IMR-90 (cell line): ENCODE results near the gene LYPD6B. TPM values are rescaled to one million over a fixed set of nuclear protein-coding genes. Genes with fewer than 3 reads are reported as not detected.

Experiments used
- ATAC-seq: fragments of 200-7000 bp; cut with Tn5 transposase; 2 replicates; pipeline ENCODE4 v1.9.1; 2020; ENCODE audit warnings: low read depth, mild to moderate bottlenecking, moderate library complexity
- BruUV-seq: library from RNA; stranded (reverse); fragments of 400-500 nt; replicated peaks from 2 replicates; lab custom pipeline; 2021; lab: Mats Ljungman, UMichigan
- CTCF ChIA-PET: fragments of 300-600 bp; formaldehyde crosslinking; extraction: SDS; loops from one replicate; lab custom pipeline; 2021; ENCODE audit warnings: antibody characterized with exemption; lab: Yijun Ruan, JAX
- POLR2A ChIA-PET: fragments of 300-600 bp; sonication (Branson Sonifier 250); formaldehyde crosslinking; loops from one replicate; lab custom pipeline; 2022; ENCODE audit warnings: antibody characterized with exemption; ENCODE audit not compliant: unreplicated experiment; lab: Charles Lee
- DNase-seq: peaks from one replicate; pipeline ENCODE4 v3.0.0; 2013
- H2AFZ ChIP-seq: replicated peaks from 2 replicates; pipeline ENCODE3; 2013; ENCODE audit warnings: low read length, mild to moderate bottlenecking; ENCODE audit not compliant: poor library complexity
- H2AK5ac ChIP-seq: 2 replicates; pipeline ENCODE4 v1.6.1; 2013; ENCODE audit warnings: low read depth, low read length, inconsistent platforms
- H2AK9ac ChIP-seq: replicated peaks from 2 replicates; pipeline ENCODE3; 2013; ENCODE audit warnings: mild to moderate bottlenecking, low read depth, low read length, moderate library complexity; ENCODE audit not compliant: poor library complexity
- H2BK120ac ChIP-seq: 2 replicates; pipeline ENCODE4 v1.6.1; 2013; ENCODE audit warnings: low read depth, low read length, inconsistent platforms
- H2BK15ac ChIP-seq: 3 replicates; pipeline ENCODE4 v1.6.1; 2013; ENCODE audit warnings: low read depth, low read length, inconsistent platforms
- H2BK20ac ChIP-seq: 2 replicates; pipeline ENCODE4 v1.6.1; 2013; ENCODE audit warnings: low read depth, mild to moderate bottlenecking, inconsistent platforms, low read length, moderate library complexity
- H2BK5ac ChIP-seq: 2 replicates; pipeline ENCODE4 v1.6.1; 2013; ENCODE audit warnings: mild to moderate bottlenecking, low read depth, low read length, inconsistent platforms; ENCODE audit not compliant: poor library complexity, severe bottlenecking
- H3K14ac ChIP-seq: replicated peaks from 2 replicates; pipeline ENCODE4 v1.6.1; 2013; ENCODE audit warnings: low read depth, low read length, inconsistent platforms
- H3K18ac ChIP-seq: 2 replicates; pipeline ENCODE4 v1.6.1; 2013; ENCODE audit warnings: low read depth, low read length, control low read depth
- H3K23ac ChIP-seq: 2 replicates; pipeline ENCODE4 v1.6.1; 2013; ENCODE audit warnings: low read depth, low read length, inconsistent platforms
- H3K27ac ChIP-seq: 2 replicates; pipeline ENCODE4 v1.5.1; 2013; ENCODE audit warnings: mild to moderate bottlenecking, control low read depth, low read length; ENCODE audit not compliant: insufficient read depth
- H3K27me3 ChIP-seq: 2 replicates; pipeline ENCODE4 v1.6.1; 2013; ENCODE audit warnings: low read length; ENCODE audit not compliant: control insufficient read depth, insufficient read depth
- H3K36me3 ChIP-seq: 2 replicates; pipeline ENCODE4 v1.6.1; 2013; ENCODE audit warnings: low read length, mixed read lengths; ENCODE audit not compliant: control insufficient read depth, insufficient read depth
- H3K4ac ChIP-seq: 2 replicates; pipeline ENCODE4 v1.6.1; 2013; ENCODE audit warnings: low read depth, low read length, inconsistent platforms
- H3K4me1 ChIP-seq: 2 replicates; pipeline ENCODE4 v1.6.1; 2013; ENCODE audit warnings: low read length, mixed read lengths; ENCODE audit not compliant: control insufficient read depth, insufficient read depth
- H3K4me2 ChIP-seq: 2 replicates; pipeline ENCODE4 v1.6.1; 2013; ENCODE audit warnings: low read depth, mild to moderate bottlenecking, control low read depth, low read length, moderate library complexity
- H3K4me3 ChIP-seq: 2 replicates; pipeline ENCODE4 v1.5.1; 2013; ENCODE audit warnings: low read depth, mild to moderate bottlenecking, control low read depth, low read length, moderate library complexity; ENCODE audit not compliant: insufficient read depth
- H3K56ac ChIP-seq: 2 replicates; pipeline ENCODE4 v1.6.1; 2013; ENCODE audit warnings: low read length, inconsistent platforms; ENCODE audit not compliant: insufficient read depth; ENCODE audit errors: extremely low read depth
- H3K79me1 ChIP-seq, 2 experiments: 2 replicates each; pipeline ENCODE4 v1.6.1; 2013; ENCODE audit warnings: low read length in 2 of 2, inconsistent platforms in 1 of 2, low read depth in 1 of 2
- H3K9ac ChIP-seq: 2 replicates; pipeline ENCODE4 v1.6.1; 2013; ENCODE audit warnings: low read depth, low read length, control low read depth
- H3K9me1 ChIP-seq: 2 replicates; pipeline ENCODE4 v1.6.1; 2013; ENCODE audit warnings: low read length, inconsistent platforms; ENCODE audit not compliant: insufficient read depth
- H3K9me3 ChIP-seq: 2 replicates; pipeline ENCODE4 v1.6.1; 2013; ENCODE audit warnings: low read length; ENCODE audit not compliant: control insufficient read depth, insufficient read depth
- H4K20me1 ChIP-seq: 2 replicates; pipeline ENCODE4 v1.6.1; 2013; ENCODE audit warnings: low read length, inconsistent platforms; ENCODE audit not compliant: insufficient read depth
- H4K5ac ChIP-seq: 2 replicates; pipeline ENCODE4 v1.6.1; 2013; ENCODE audit warnings: mild to moderate bottlenecking, low read depth, low read length, control low read depth
- H4K8ac ChIP-seq, 2 experiments: 2 replicates each; pipeline ENCODE4 v1.6.1; 2013; ENCODE audit warnings: low read depth in 2 of 2, low read length in 2 of 2, control low read depth in 1 of 2, inconsistent platforms in 1 of 2
- H4K91ac ChIP-seq: 2 replicates; pipeline ENCODE4 v1.6.1; 2013; ENCODE audit warnings: low read depth, low read length, inconsistent platforms; ENCODE audit not compliant: insufficient read depth
- BHLHE40 ChIP-seq: fragments of 150-350 bp; IDR thresholded peaks from 2 replicates; pipeline ENCODE4 v1.6.1; 2016; ENCODE audit warnings: mild to moderate bottlenecking, low read depth, low read length
- CEBPB ChIP-seq: IDR thresholded peaks from 2 replicates; pipeline ENCODE4 v1.6.1; 2012; ENCODE audit warnings: low read depth, low read length, improper control_type of control experiment
- CTCF ChIP-seq: conservative IDR thresholded peaks from 2 replicates; pipeline ENCODE4 v1.5.1; 2012; ENCODE audit warnings: mild to moderate bottlenecking, low read depth, low read length, improper control_type of control experiment
- FOS ChIP-seq: fragments of 150-350 bp; IDR thresholded peaks from 2 replicates; pipeline ENCODE4 v1.6.1; 2016; ENCODE audit warnings: low read depth, low read length
- MAFK ChIP-seq: IDR thresholded peaks from 2 replicates; pipeline ENCODE4 v1.6.1; 2012; ENCODE audit warnings: low read depth, low read length, improper control_type of control experiment
- MXI1 ChIP-seq: IDR thresholded peaks from 2 replicates; pipeline ENCODE4 v1.6.1; 2012; ENCODE audit warnings: low read depth, mild to moderate bottlenecking, low read length, moderate library complexity, borderline replicate concordance
- POLR2A ChIP-seq: IDR thresholded peaks from 2 replicates; pipeline ENCODE4 v1.6.1; 2012; ENCODE audit warnings: mild to moderate bottlenecking, low read depth, low read length
- RAD21 ChIP-seq: IDR thresholded peaks from 2 replicates; pipeline ENCODE4 v1.6.1; 2012; ENCODE audit warnings: low read length, improper control_type of control experiment
- RCOR1 ChIP-seq: IDR thresholded peaks from 2 replicates; pipeline ENCODE4 v1.6.1; 2012; ENCODE audit warnings: mild to moderate bottlenecking, low read length, improper control_type of control experiment; ENCODE audit not compliant: insufficient replicate concordance
- RFX5 ChIP-seq: IDR thresholded peaks from 2 replicates; pipeline ENCODE4 v1.8.0; 2012; ENCODE audit warnings: low read depth, mild to moderate bottlenecking, low read length, moderate library complexity
- SMC3 ChIP-seq: fragments of 150-350 bp; IDR thresholded peaks from 2 replicates; pipeline ENCODE4 v1.6.1; 2016; ENCODE audit warnings: low read depth, mild to moderate bottlenecking, antibody characterized with exemption, low read length, moderate library complexity
- USF2 ChIP-seq: fragments of 150-350 bp; IDR thresholded peaks from 2 replicates; pipeline ENCODE4 v1.6.1; 2017; ENCODE audit warnings: mild to moderate bottlenecking, antibody characterized with exemption, low read length, low read depth
- WGBS, 2 experiments: methylation state at CpG; one replicate each; pipeline versions ENCODE4 v1.1.5 to v1.1.7; 2013; ENCODE audit warnings: missing lambda C conversion rate in 2 of 2; ENCODE audit not compliant: insufficient read length in 1 of 2; ENCODE audit errors: extremely low coverage in 2 of 2; 5-methylcytosine and 5-hydroxymethylcytosine counted together
- dilution Hi-C: fragments of 300-500 bp; cut with HindIII; formaldehyde crosslinking; loops from one replicate; pipeline ENCODE4 v1.14.3; 2018; ENCODE audit warnings: low sequenced_read_pairs; ENCODE audit not compliant: unreplicated experiment
- in situ Hi-C: fragments of 300-500 bp; cut with MboI; formaldehyde crosslinking; loops from 3 replicates; pipeline ENCODE4 v1.14.3; 2019; ENCODE audit warnings: low sequenced_read_pairs, inconsistent platforms, mixed read lengths
- intact Hi-C: fragments of 100-400 bp; cut with micrococcal nuclease; formaldehyde crosslinking; loops from 2 replicates; pipeline ENCODE4 v1.10.0; 2022
- polyA plus RNA-seq, 3 experiments: library from polyadenylated mRNA; depleted of rRNA; stranded (reverse); fragments of >200 nt; gene quantifications; 2 replicates each; pipeline ENCODE4 v1.2.3, GENCODE V29; 2012; ENCODE audit warnings: low replicate concordance in 1 of 3
- total RNA-seq: library from RNA; depleted of rRNA; stranded (reverse); fragments of >200 nt; gene quantifications from 2 replicates; pipeline ENCODE4 v1.2.3, GENCODE V29; 2012
- TF ChIP-seq, protein P1 (sequence below): fragments of 150-350 bp; IDR thresholded peaks from 2 replicates; pipeline ENCODE4 v1.6.1; 2016; ENCODE audit warnings: low read depth, mild to moderate bottlenecking, low read length, moderate library complexity, borderline replicate concordance

Gene LYPD6B
- total and polyA plus RNA-seq, 2 of the 4 experiments (the other 2 are of a cell fraction), result 0.05 TPM; not detected in 1

DNA sequence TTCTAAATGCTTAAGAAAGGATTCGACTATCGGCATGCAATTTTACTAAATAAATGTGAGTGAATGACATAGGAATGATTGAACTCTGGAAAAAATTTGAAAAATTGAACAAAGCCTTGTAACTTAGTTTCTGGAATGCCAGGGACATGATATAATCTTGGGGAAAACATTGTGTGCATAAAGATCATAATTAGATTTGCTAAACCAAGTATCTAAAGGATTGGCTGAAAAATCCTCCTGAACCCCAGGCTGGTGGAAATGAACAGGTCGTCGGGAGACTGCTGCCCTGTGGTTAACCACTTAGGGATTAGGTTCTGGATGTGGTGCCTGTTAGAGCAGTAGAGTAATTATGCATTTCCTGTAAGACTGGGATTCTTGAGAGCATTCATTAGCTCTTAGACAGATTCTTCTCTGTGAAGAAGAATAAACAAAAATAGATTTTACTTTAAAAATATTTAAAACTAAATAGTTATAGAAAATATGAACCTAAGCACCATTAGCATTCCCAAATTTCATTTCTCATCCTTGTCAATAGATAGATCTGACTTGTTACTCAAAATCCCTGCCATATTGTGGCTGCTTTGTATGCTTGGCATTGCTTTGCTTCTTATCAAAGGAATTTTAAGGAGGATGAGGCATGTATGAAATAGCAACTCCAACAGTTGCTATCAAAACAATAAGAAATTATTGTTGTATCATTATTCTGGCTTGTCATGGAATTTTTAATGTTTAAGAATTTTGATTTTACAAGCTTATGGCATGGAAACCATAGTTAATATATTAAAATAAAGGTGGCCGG is 55.9 kb downstream of the LYPD6B start (continued):
- no peak for TF ChIP-seq RAD21

- H3K4me3 ChIP-seq, result no peak overlapping the region
- no peak overlapping the region for H3K4ac ChIP-seq
- H4K5ac ChIP-seq, result no peak overlapping the region
- H3K9me3 ChIP-seq, result no peaks in the 10 kb centered on the region
- WGBS, 2 experiments, result no CpG with 5 or more reads among the region's 2 CpGs
- POLR2A ChIA-PET, result no interaction called here
- no peak overlapping the region for H2AK9ac ChIP-seq
- H3K27ac ChIP-seq, result no peak overlapping the region
- H3K4me1 ChIP-seq, result no peaks in the 10 kb centered on the region
- H3K23ac ChIP-seq, result no peak overlapping the region
- dilution Hi-C loops, result no loop called here
- CTCF ChIA-PET, result no interaction called here
- no peaks in the 10 kb centered on the region for H4K20me1 ChIP-seq
- H3K79me1 ChIP-seq, result no peaks in the 10 kb centered on the region
- H3K18ac ChIP-seq, result no peak overlapping the region
- no peak overlapping the region for H2BK120ac ChIP-seq
- no peak overlapping the region for H2BK20ac ChIP-seq
- no peak overlapping the region for H2AFZ ChIP-seq
- H3K9ac ChIP-seq, result no peak overlapping the region
- no peak overlapping the region for H3K56ac ChIP-seq
- no peak overlapping the region for H2BK5ac ChIP-seq
- H2AK5ac ChIP-seq, result no peak overlapping the region
- H2BK15ac ChIP-seq, result no peak overlapping the region
- ATAC-seq, result no peak
- H3K27me3 ChIP-seq, result no peaks in the 10 kb centered on the region
- H3K9me1 ChIP-seq, result no peaks in the 10 kb centered on the region
- no peak overlapping the region for H3K4me2 ChIP-seq
- BruUV-seq, result no TSS peak
- H3K14ac ChIP-seq, result no peak overlapping the region
- DNase-seq, result no peak
- no peak overlapping the region for H4K91ac ChIP-seq
- in situ Hi-C loops, result no loop called here
- no peaks in the 10 kb centered on the region for H3K36me3 ChIP-seq
- intact Hi-C loops, result no loop called here
- no peak overlapping the region for H4K8ac ChIP-seq
- TF ChIP-seq SMC3, result no peak
- TF ChIP-seq USF2, result no peak
- no peak for TF ChIP-seq RCOR1
- TF ChIP-seq MXI1, result no peak
- TF ChIP-seq RAD21, result no peak
- no peak for TF ChIP-seq POLR2A
- no peak for TF ChIP-seq FOS
- no peak for TF ChIP-seq RFX5
- TF ChIP-seq BHLHE40, result no peak
- no peak for TF ChIP-seq CEBPB
- no peak for TF ChIP-seq MAFK
- TF ChIP-seq, protein P1, sequence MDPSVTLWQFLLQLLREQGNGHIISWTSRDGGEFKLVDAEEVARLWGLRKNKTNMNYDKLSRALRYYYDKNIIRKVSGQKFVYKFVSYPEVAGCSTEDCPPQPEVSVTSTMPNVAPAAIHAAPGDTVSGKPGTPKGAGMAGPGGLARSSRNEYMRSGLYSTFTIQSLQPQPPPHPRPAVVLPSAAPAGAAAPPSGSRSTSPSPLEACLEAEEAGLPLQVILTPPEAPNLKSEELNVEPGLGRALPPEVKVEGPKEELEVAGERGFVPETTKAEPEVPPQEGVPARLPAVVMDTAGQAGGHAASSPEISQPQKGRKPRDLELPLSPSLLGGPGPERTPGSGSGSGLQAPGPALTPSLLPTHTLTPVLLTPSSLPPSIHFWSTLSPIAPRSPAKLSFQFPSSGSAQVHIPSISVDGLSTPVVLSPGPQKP, result no peak
- no peak for TF ChIP-seq CTCF
These were observed 60.2 kb downstream of the LYPD6B start for GRCh38 chr2:149098701-149099100.
